ENCODE results near the gene UTP14A. TPM values are rescaled to one million over a fixed set of nuclear protein-coding genes. Genes with fewer than 3 reads are reported as not detected.

Gene UTP14A
- total and polyA plus RNA-seq, 2 of the 13 experiments (the other 11 are each of a cell fraction or from before 2014, with no cell fraction given) = 7.4 to 19.0 TPM

GRCh38 chrX:129905787-129906580 is at the start of gene UTP14A (continued):
- TF ChIP-seq RNF219 (CRISPR knock-in tag; IDR thresholded peaks at IDR 0.05) (no peak), ZFP82 (CRISPR knock-in tag; IDR thresholded peaks at IDR 0.05; ENCODE audit: borderline replicate concordance) (no peak), ZNF264 (CRISPR knock-in tag; IDR thresholded peaks at IDR 0.05) (no peak), TFAP4 (IDR thresholded peaks at IDR 0.05; ENCODE audit: borderline replicate concordance, low read depth) (peak; percentile 27; the same call in 1 of the 2 replicates), CEBPZ (IDR thresholded peaks at IDR 0.05; ENCODE audit: low read length) (no peak), ZNF674 (CRISPR knock-in tag; IDR thresholded peaks at IDR 0.05; ENCODE audit: low read depth) (no peak), SMAD9 (CRISPR knock-in tag; IDR thresholded peaks at IDR 0.05) (no peak), ZNF766 (CRISPR knock-in tag; IDR thresholded peaks at IDR 0.05; ENCODE audit: borderline replicate concordance) (no peak), PCBP2 (optimal IDR thresholded peaks at IDR 0.05; ENCODE audit: low read depth, low read length, poor library complexity, severe bottlenecking) (no peak), TGIF2 (CRISPR knock-in tag; IDR thresholded peaks at IDR 0.05) (no peak), MLX (CRISPR knock-in tag; IDR thresholded peaks at IDR 0.05) (no peak), PBX2 (CRISPR knock-in tag; IDR thresholded peaks at IDR 0.05) (no peak), HCFC1 (IDR thresholded peaks at IDR 0.05; ENCODE audit: low read depth, low read length) (0 out of 2 replicates have a peak, but pooled peaks have one; percentile 8), ZBTB43 (CRISPR knock-in tag; conservative IDR thresholded peaks at IDR 0.05) (no peak), MAZ (IDR thresholded peaks at IDR 0.05; ENCODE audit: borderline replicate concordance, low read depth, low read length) (no peak), MAZ (CRISPR knock-in tag; IDR thresholded peaks at IDR 0.05; ENCODE audit: low read depth) (peak; percentile 49; the same call in 1 of the 2 replicates), ZBTB25 (CRISPR knock-in tag; IDR thresholded peaks at IDR 0.05) (peak; percentile 67; the same call in 1 of the 2 replicates), NFIB (CRISPR knock-in tag; IDR thresholded peaks at IDR 0.05; ENCODE audit: borderline replicate concordance) (no peak)

All from HepG2 (cell line).